ENCODE data around the gene DMRTC1B.
"Not testable (repeated sequence)": the region's sequence is repeated elsewhere in the genome, so short reads cannot be mapped to it uniquely, and the experiment has no call there.

DMRTC1B gene, protein sequence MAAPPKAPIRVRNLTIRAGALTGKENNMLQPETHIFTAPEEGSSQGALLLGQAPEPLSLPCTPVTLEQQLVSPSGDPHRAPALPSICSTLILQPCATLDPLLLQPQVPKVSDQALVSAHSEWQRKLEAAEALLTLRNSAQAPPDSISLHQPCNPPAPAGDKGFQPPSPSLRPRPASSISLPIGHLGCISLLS

DNA sequence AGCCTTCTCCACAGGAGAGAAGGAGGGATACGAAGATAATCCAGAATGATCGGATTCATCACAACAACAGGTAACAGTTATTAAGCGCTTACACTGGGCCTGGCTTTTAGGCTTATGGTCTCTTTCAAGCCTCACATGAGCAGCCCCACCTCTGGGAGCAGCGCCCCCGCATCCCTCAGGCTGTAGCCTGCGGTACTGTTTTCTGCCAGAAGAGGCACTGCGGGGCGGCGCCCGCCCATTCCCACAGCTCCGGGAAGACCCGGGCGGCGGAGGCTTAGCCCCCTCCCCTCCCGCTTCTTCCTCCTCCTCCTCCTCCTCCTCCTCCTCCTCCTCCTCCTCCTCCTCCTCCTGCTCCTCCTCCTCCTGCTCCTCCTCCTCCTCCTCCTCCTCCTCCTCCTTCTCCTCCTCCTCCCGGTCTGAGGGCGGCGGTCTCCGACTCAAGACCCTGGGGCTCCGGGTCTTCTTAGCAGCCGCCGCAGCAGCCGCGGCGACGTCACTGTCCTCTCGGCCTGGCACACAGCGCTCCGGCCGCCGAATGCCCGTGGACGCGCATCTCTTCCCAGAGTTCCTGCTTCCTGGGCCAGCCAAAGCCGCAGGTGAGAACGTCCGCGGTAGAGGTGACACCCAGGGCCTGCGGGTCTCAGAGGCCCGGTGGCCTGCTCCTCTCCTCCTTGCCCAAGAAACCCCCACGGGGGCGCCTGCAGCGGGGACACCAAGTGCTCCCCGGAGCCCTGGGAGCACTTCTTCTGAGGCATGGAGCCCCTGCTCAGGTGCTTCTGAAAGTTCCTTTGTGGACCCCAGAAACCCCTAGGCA, at the start of gene DMRTC1B:
Gene DMRTC1B (plus strand): TSS at position 238 of the 814 bp plus-strand sequence. CDS start 68,246 bp downstream, outside the sequence.
- FAIRE-seq; DNase-seq (ENCODE audit: low spot score): not testable (repeated sequence)

DNA sequence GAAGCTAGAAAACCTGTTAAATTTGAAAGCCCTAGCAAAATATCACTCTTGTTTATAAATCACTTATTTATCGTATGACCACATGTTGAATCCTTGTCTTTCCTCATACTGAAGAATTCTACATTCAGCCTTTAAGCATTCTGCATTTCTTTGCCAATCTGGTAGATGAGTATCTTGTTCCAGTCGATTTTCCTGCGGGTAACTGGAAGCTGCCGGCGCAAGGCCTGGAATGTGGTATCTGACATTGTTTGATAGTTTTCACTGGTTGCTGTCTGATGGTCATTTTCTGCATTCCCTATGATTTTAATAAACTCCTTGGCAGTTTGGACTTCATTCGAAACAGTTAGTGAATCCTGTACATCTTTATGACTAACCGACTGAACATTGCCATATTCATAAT, 48.8 kb upstream of the DMRTC1B start:
- DNase-seq (ENCODE audit: low spot score) (no peak), FAIRE-seq (no peak)

DNA sequence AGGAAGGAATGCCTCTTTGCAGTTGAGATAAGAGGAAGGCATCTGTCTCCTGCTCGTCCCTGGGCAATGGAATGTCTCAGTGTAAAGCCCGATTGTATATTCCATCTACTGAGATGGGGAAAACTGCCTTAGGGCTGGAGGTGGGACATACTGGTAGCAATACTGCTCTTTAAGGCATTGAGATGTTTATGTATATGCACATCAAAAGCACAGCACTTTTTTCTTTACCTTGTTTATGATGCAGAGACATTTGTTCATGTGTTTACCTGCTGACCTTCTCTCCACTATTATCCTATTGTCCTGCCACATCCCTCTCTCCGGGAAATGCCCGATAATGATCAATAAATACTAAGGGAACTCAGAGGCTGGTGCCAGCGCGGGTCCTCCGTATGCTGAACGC, 43.1 kb upstream of the DMRTC1B start:
- FAIRE-seq; DNase-seq (ENCODE audit: low spot score): not testable (repeated sequence)

DNA sequence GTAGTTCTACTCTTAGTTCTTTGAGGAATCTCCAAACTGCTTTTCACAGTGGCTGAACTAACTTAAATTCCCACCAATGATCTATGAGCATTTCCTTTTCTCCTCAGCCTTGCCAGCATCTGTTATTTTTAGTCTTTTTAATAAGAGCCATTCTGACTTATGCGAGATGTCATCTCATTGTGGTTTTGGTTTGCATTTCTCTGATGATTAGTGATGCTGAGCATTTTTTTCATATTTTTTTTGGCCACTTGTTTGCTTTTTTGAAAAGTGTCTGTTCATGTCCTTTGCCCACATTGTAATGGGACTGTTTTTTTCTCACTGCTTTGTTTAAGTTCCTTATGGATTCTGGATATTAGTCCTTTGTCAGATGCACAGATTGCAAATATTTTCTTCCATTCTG, 41.1 kb upstream of the DMRTC1B start:
- DNase-seq (ENCODE audit: low spot score), result no peak
- no peak for FAIRE-seq

DNA sequence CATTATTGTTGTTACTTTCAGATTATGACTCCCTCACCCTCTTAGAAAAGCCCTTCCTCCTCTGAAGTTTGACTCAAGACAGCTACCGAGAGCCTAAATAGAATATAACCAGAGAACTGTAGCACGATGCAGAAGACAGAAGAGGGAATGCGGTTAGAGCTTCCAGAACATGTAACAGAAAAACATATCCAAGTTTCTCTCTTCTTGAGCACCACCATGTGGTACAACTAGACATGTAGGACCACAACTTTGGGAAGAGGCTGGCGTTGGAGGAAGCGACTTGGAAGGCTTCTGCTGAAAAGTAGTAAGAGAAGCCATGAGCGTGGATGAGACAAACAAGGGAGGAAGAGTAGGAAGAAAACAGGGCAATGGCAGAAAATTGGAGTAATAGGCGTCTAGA, 31.1 kb upstream of the DMRTC1B start:
- not testable (repeated sequence) for DNase-seq (ENCODE audit: low spot score); FAIRE-seq

DNA sequence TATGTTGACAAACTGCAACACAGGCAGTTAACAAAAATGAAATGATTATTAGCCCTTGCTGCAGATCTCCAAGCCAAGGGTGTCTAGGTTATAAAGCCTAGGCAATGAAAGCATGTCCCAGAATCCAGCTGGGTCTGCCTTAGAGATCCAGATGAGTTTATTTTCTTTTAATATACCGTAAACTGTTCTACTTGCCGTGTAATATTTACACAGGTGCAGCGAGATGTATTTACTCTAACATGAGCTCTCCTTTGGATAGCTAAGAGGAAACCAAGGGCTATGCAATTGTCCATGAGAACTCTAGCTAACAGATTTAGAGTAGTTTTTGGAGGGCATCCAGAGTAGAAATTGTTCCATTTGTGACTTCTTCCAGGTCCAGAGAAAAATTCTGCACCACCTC, 28.1 kb upstream of the DMRTC1B start:
- not testable (repeated sequence) for FAIRE-seq

DNA sequence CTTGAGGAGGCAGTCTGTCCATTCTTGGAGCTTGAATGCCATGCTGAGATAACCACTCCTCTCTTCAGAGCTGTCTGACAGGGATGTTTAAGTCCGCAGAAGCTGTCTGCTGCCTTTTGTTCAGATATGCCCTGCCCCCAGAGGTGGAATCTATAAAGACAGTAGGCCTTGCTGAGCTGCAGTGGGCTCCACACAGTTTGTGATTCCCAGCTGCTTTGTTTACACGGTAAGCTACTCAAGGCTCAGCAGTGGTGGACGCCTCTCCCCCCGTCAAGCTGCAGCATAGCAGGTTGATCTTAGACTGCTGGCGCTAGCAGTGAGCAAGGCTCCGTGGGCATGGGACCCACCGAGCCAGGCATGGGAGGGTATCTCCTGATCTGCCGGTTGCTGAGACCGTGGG, 16.2 kb upstream of the DMRTC1B start:
- FAIRE-seq; DNase-seq (ENCODE audit: low spot score): not testable (repeated sequence)

More for the DNA sequence above, 28.1 kb upstream of the DMRTC1B start:
- not testable (repeated sequence) for DNase-seq (ENCODE audit: low spot score)

DNA sequence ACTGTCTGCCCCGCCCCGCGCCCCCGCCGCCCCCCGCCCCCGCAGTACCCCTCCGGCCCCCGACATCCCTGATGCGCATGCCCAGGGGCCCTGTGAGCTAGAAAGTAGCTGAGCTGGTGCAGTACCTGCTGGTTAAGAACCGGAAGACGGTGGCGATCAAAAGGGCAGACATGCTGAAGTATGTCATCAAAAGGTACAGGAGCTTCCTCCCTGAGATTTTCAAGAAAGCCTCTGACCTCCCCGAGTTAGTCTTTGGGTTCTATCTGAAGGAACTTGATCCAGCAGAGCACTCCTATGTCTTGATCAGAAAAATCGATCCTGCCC, 739 bp downstream of the DMRTC1B start:
- not testable (repeated sequence) for FAIRE-seq; DNase-seq (ENCODE audit: low spot score)

DNA sequence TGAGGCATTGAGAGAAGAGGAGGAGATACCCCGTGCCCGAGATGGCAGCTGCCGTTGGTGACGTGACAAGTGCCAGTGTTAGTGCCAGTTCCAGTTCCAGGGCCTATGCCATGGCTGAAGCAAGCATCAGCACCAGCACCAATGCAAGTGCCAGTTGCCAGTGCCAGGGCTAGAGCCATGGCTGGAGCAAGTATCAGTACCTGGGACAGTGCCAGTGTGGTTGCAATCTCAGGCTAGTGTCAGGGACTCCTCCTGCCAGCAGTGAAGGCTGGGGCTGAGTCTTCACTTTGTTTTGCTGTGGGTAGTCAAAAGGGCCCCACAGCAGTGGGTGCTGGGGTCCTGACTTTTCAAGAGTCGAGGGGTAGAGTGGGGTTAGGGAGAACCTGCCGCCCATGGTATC, 1.5 kb downstream of the DMRTC1B start:
- not testable (repeated sequence) for DNase-seq (ENCODE audit: low spot score); FAIRE-seq

DNA sequence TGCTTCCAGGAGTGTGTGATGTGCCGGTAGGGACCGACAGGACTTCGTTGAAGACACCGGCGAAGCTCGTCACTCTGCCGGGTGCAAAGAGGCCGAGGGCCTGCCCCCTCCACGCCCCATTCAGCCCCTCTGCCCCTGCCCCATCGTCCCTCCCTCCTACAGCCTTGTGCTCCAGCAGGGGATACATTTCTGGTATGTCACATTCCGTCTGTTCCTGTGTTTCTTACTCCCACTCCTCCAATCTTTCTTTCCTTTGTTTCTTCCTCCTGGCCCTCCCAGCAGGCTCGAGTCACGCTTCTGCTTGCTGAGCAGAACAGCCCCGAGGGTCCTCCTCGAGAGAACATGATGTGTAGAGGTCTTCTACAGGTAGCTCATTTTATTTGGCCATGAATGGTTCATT, 5.9 kb downstream of the DMRTC1B start, which contains the start of gene FAM236B:
Gene FAM236B (minus strand): TSS at position 101 of the 400 bp plus-strand sequence. CDS start 100 bp downstream, at position 1.
- not testable (repeated sequence) for FAIRE-seq

DNA sequence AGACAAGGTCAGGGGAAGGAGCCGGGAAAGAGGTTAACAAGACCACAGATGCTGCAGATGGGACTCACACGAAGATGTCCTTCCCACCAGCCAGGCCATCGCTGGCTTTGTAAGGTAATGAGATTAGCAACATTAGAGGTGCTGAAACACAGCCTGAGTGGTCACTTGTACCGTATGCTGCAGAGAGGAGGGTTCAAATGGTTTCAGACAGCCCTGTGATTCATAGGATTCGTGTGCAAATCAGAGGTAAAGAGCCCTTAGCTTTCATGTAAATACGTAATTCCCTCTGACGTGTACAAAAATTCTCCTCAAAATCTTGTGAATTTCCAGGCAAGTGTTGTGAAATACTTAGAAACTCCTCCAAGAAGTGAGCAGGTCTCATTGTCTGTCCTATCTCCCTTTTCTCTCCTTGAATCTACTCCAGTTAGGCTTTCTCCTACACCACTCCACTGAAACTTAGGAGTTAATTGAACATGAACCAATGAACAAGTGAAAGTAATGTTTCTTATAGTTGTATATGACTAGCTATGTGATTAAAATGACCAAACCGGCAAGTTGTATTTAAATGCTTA, 6.8 kb downstream of the DMRTC1B start:
- not testable (repeated sequence) for DNase-seq (ENCODE audit: low spot score); FAIRE-seq

More for the DNA sequence above, 5.9 kb downstream of the DMRTC1B start, which contains the start of gene FAM236B:
- not testable (repeated sequence) for DNase-seq (ENCODE audit: low spot score)

DNA sequence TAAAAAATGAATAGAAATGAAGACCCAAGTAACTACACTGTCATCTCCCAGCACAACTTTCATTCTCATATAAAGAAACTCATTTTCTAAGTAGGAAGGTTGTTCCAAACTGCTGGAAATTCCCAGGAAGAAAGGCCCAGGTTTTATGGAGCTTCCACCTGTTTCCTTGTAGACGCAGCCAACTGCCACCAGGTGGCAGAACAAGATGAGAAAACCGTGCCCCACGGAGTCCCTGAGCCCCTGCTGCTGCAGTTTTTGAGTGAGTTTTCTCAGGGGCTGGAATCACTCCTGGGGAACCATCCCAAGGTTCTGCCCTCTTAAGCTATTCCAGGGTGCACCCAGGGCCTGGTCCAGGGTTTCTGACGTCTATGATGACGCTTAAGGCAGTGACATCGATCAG, 7.3 kb downstream of the DMRTC1B start:
- not testable (repeated sequence) for DNase-seq (ENCODE audit: low spot score); FAIRE-seq

DNA sequence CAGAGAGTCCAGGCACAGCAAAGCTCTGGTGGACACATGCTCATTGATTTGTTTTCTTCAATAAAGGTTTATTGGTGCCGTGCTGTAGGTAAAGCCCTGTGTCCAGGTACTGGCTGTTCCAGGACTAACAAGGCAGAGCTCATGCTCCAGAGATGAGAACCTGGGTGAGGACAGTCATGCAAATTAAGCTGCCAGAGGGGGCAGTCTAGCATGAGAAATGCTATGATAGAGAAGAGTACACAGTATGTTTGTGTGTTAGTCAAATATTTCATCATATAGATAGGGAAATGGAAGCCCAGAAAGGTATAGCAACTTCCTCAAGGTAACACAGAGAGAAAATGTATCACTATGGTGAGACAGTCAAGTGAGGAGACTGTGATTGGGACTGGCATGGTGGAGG, 11.5 kb downstream of the DMRTC1B start:
- not testable (repeated sequence) for FAIRE-seq; DNase-seq (ENCODE audit: low spot score)

DNA sequence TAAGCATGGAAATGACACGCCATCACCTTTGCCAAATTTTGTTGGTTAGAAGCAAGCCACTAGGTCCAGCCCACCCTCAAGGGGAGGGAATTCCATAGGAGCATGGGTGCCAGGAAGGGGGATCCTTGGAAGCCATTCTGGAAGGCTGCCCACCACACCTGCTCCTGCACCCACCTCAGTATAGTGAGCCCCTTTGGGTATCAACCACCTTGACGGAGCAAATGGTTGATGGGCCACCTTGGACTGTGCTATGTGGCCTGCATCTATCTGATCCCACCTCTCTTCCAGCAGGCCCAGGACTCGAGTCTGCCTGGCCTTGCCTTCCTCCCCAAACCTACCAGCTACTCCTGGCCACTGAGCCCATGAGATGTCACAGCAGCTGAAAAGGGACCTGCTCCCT, 13.7 kb downstream of the DMRTC1B start:
- FAIRE-seq; DNase-seq (ENCODE audit: low spot score): not testable (repeated sequence)

DNA sequence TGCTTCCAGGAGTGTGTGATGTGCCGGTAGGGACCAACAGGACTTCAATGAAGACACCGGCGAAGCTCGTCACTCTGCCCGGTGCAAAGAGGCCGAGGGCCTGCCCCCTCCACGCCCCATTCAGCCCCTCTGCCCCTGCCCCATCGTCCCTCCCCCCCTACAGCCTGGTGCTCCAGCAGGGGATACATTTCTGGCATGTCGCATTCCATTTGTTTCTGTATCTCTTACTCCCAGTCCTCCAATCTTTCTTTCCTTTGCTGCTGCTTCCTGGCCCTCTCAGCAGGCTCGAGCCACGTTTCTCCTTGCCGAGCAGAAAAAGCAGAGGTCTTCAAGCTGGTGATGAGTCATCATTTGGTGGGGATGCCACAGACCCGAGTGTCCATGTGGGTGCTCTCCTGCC, 31.4 kb downstream of the DMRTC1B start, which contains the start of gene FAM236D:
Gene FAM236D (minus strand): TSS at position 101 of the 400 bp plus-strand sequence. CDS start 100 bp downstream, at position 1.
- not testable (repeated sequence) for FAIRE-seq; DNase-seq (ENCODE audit: low spot score)

DNA sequence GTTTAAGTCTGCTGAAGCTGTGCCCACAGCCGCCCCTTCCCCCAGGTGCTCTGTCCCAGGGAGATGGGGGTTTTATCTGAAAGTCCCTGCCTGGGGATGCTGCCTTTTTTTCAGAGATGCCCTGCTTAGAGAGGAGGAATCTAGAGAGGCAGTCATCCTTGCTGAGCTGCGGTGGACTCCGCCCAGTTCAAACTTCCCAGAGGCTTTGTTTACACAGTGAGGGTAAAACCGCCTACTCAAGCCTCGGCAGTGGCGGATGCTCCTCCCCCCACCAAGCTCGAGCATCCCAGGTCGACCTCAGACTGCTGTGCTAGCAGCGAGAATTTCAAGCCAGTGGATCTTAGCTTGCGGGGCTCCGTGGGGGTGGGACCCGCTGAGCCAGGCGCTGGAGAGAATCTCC, 54.0 kb downstream of the DMRTC1B start:
- FAIRE-seq; DNase-seq (ENCODE audit: low spot score): not testable (repeated sequence)

DNA sequence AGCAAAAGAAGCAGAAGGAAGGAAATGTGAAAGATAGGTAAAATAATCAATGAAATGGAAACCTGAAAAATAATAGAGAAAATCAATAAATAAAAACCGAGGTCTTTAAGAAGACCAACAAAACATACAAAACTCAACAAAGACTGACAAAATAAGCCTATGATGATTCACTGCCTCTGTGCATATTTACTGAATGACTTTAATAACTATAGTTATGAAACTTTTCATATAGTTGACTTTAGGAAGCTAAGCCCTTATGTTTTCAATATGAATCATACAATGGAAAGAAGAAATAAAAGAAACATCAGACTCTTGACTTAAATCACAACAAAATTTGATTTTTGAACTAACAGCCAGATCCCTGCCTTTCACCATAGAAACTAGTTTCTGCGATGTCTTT, 60.8 kb downstream of the DMRTC1B start:
- not testable (repeated sequence) for DNase-seq (ENCODE audit: low spot score); FAIRE-seq

DNA sequence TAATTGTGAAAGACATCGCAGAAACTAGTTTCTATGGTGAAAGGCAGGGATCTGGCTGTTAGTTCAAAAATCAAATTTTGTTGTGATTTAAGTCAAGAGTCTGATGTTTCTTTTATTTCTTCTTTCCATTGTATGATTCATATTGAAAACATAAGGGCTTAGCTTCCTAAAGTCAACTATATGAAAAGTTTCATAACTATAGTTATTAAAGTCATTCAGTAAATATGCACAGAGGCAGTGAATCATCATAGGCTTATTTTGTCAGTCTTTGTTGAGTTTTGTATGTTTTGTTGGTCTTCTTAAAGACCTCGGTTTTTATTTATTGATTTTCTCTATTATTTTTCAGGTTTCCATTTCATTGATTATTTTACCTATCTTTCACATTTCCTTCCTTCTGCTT, 106.2 kb downstream of the DMRTC1B start:
- DNase-seq (ENCODE audit: low spot score); FAIRE-seq: not testable (repeated sequence)

DNA sequence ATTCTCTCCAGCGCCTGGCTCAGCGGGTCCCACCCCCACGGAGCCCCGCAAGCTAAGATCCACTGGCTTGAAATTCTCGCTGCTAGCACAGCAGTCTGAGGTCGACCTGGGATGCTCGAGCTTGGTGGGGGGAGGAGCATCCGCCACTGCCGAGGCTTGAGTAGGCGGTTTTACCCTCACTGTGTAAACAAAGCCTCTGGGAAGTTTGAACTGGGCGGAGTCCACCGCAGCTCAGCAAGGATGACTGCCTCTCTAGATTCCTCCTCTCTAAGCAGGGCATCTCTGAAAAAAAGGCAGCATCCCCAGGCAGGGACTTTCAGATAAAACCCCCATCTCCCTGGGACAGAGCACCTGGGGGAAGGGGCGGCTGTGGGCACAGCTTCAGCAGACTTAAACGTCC, 113.0 kb downstream of the DMRTC1B start:
- not testable (repeated sequence) for FAIRE-seq; DNase-seq (ENCODE audit: low spot score)

All from RCC 7860 (cell line).